Breast epithelium (tissue), 4 donors: ENCODE measurements around the gene POU2AF3. TPM values are rescaled to one million over a fixed set of nuclear protein-coding genes. Genes with fewer than 3 reads are reported as not detected.
A peak's percentile ranks its signal among the peaks of the same experiment; 100 is the strongest.

ENCODE experiments used
- DNase-seq, 2 donors: peaks; one replicate each; pipeline ENCODE4 v3.0.0-alpha.2; 2019; ENCODE audit warnings: low spot score in 2 of 2
- H3K27ac ChIP-seq, 2 donors: fragments of 200-600 bp; sonication (generic) in 1 of 2; one replicate each; pipeline ENCODE4 v1.5.1; 2016 to 2019; ENCODE audit warnings: mild to moderate bottlenecking in 1 of 2
- H3K27me3 ChIP-seq, 2 donors: fragments of 200-600 bp; sonication (generic) in 1 of 2; one replicate each; pipeline versions ENCODE4 v1.5.1 to v1.6.0; 2017 to 2019; ENCODE audit warnings: control low read depth in 1 of 2, mild to moderate bottlenecking in 1 of 2
- H3K36me3 ChIP-seq: fragments of 200-600 bp; one replicate; pipeline ENCODE4 v1.5.1; 2019
- H3K4me1 ChIP-seq, 2 donors: fragments of 200-600 bp; sonication (generic); one replicate each; pipeline ENCODE4 v1.5.1; 2016 to 2019; ENCODE audit warnings: control low read depth in 1 of 2
- H3K4me3 ChIP-seq, 3 donors: fragments of 200-600 bp; sonication (generic); 1 replicate in 2 of 3; 2 replicates in 1 of 3; pipeline ENCODE4 v1.5.1; 2016 to 2019; ENCODE audit warnings: mild to moderate bottlenecking in 3 of 3, moderate library complexity in 2 of 3
- H3K9me3 ChIP-seq, 2 donors: fragments of 200-600 bp; sonication (generic) in 1 of 2; one replicate each; pipeline ENCODE4 v1.5.1; 2016 to 2019; ENCODE audit warnings: control low read depth in 1 of 2
- POLR2A ChIP-seq: fragments of 450-650 bp; IDR thresholded peaks from one replicate; pipeline ENCODE4 v1.6.1; 2016; ENCODE audit warnings: antibody characterized with exemption, mild to moderate bottlenecking, moderate library complexity
- POLR2AphosphoS5 ChIP-seq, 3 donors: sonication (generic); formaldehyde crosslinking; IDR thresholded peaks; one replicate each; pipeline ENCODE4 v1.6.1; 2017; ENCODE audit warnings: antibody characterized with exemption in 3 of 3
- intact Hi-C: fragments of 100-400 bp; cut with DNase I; formaldehyde crosslinking; loops from one replicate; pipeline ENCODE4 v1.15.1; 2023; ENCODE audit warnings: low total_unique reads
- total RNA-seq, 3 donors: library from RNA; depleted of rRNA; stranded (reverse); fragments of >200 nt; gene quantifications; one replicate each; pipeline ENCODE4 v1.1.0, GENCODE V29; 2016
- TF ChIP-seq, protein P1 (sequence below), 3 donors: fragments of 450-650 bp; IDR thresholded peaks; one replicate each; pipeline ENCODE4 v1.5.1; 2016 to 2017; ENCODE audit warnings: antibody characterized with exemption in 3 of 3, mild to moderate bottlenecking in 3 of 3, moderate library complexity in 3 of 3

POU2AF3 gene
- total RNA-seq, 3 donors from 2014 or later, result 1.4 to 3.6 (median 1.6) TPM

GRCh38 chr11:111320728-111321568 lies 22.6 kb downstream of the POU2AF3 start:
- H3K4me1 ChIP-seq, result no peaks in the 10 kb centered on the region
- H3K27ac ChIP-seq, result peak overlapping the region; percentile 45 to 50
- DNase-seq, result peak in 1 of 2 donors; percentile 42

GRCh38 chr11:111322534-111322933 lies 24.2 kb downstream of the POU2AF3 start:
- no peak for TF ChIP-seq POLR2AphosphoS5 (IDR thresholded peaks at IDR 0.05)
- TF ChIP-seq, protein P1, sequence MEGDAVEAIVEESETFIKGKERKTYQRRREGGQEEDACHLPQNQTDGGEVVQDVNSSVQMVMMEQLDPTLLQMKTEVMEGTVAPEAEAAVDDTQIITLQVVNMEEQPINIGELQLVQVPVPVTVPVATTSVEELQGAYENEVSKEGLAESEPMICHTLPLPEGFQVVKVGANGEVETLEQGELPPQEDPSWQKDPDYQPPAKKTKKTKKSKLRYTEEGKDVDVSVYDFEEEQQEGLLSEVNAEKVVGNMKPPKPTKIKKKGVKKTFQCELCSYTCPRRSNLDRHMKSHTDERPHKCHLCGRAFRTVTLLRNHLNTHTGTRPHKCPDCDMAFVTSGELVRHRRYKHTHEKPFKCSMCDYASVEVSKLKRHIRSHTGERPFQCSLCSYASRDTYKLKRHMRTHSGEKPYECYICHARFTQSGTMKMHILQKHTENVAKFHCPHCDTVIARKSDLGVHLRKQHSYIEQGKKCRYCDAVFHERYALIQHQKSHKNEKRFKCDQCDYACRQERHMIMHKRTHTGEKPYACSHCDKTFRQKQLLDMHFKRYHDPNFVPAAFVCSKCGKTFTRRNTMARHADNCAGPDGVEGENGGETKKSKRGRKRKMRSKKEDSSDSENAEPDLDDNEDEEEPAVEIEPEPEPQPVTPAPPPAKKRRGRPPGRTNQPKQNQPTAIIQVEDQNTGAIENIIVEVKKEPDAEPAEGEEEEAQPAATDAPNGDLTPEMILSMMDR (IDR thresholded peaks at IDR 0.05), result no peak
- Histone ChIP-seq H3K4me3 (no peak overlapping the region), H3K27ac (no peak overlapping the region), H3K27me3 (no peaks in the 10 kb centered on the region), H3K36me3 (no peaks in the 10 kb centered on the region), H3K4me1 (peaks cover 0 to 6% of the 10 kb centered on the region in 2 donors), H3K9me3 (no peaks in the 10 kb centered on the region)
- intact Hi-C loops, result no loop called here
- DNase-seq, result no peak

More at GRCh38 chr11:111320728-111321568, 22.6 kb downstream of the POU2AF3 start:
- H3K4me3 ChIP-seq, result no peak overlapping the region
- intact Hi-C loops, result no loop called here
- no peaks in the 10 kb centered on the region for H3K36me3 ChIP-seq
- H3K27me3 ChIP-seq, result no peaks in the 10 kb centered on the region
- no peaks in the 10 kb centered on the region for H3K9me3 ChIP-seq
- TF ChIP-seq POLR2AphosphoS5 (IDR thresholded peaks at IDR 0.05), result no peak
- TF ChIP-seq, protein P1 (IDR thresholded peaks at IDR 0.05), result no peak
- no peak for TF ChIP-seq POLR2A

DNA sequence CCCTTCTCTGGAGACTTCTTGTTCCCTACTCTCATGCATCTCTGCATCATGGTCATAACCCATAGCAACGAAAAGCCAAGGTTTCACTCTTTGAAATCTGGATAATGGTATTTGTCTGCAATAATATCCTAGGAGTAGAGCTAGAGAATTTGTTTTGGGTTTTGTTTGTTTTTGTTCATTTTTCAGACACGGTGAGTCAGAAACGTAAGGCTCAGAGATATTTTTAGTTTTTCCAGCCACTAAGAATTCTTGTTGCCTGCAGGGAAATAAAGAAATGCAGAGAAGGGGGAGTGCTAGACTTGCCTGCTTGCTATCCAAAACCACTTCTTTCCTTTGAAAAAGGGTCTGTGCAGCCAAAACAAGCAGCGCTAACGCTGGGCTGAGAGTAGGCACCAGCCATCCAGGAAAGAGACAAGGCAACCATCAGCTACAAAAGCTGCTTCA lies 26.0 kb downstream of the POU2AF3 start:
- Histone ChIP-seq H3K4me1 (peaks cover 0 to 6% of the 10 kb centered on the region in 2 donors), H3K9me3 (no peaks in the 10 kb centered on the region), H3K27ac (peak overlapping the region; percentile 65 to 68), H3K27me3 (no peaks in the 10 kb centered on the region), H3K36me3 (no peaks in the 10 kb centered on the region), H3K4me3 (peak overlapping the region in 1 of 3 donors; percentile 15)
- intact Hi-C loops, result no loop called here
- no peak for TF ChIP-seq POLR2AphosphoS5 (IDR thresholded peaks at IDR 0.05)
- no peak for TF ChIP-seq POLR2A
- TF ChIP-seq, protein P1 (IDR thresholded peaks at IDR 0.05), result no peak
- DNase-seq, result no peak

DNA sequence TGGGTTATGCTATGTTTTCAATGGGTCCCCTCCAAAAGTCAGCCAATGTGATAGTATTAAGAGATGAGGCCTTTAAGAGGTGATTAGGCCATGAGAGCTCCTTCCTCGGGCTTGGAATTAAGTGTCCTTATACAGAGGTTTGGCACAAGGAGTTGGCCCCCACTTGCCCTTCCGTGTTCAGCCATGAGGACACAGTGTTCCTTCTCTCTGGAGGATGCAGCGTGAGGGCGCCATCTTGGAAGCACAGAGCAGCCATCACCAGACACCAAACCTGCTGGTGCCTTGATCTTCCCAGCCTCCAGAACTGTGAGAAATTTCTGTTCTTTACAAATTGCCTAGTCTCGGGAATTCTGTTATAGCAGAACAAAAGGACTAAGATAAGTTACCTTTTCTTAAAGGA lies 26.9 kb downstream of the POU2AF3 start:
- no peak overlapping the region for H3K4me3 ChIP-seq
- no peaks in the 10 kb centered on the region for H3K36me3 ChIP-seq
- no peak for TF ChIP-seq POLR2AphosphoS5 (IDR thresholded peaks at IDR 0.05)
- TF ChIP-seq, protein P1 (IDR thresholded peaks at IDR 0.05), result no peak
- no peak for DNase-seq
- intact Hi-C loops, result no loop called here
- H3K4me1 ChIP-seq, result peaks cover 5 to 6% of the 10 kb centered on the region in 2 donors
- no peaks in the 10 kb centered on the region for H3K27me3 ChIP-seq
- H3K9me3 ChIP-seq, result no peaks in the 10 kb centered on the region
- H3K27ac ChIP-seq, result peak overlapping the region in 1 of 2 donors; percentile 65

- Histone ChIP-seq H3K4me1 (peaks cover 5 to 6% of the 10 kb centered on the region in 2 donors), H3K27me3 (no peaks in the 10 kb centered on the region), H3K9me3 (no peaks in the 10 kb centered on the region), H3K36me3 (no peaks in the 10 kb centered on the region), H3K4me3 (no peak overlapping the region), H3K27ac (no peak overlapping the region)
- intact Hi-C loops, result no loop called here
- no peak for DNase-seq
- TF ChIP-seq POLR2A (no peak), POLR2AphosphoS5 (IDR thresholded peaks at IDR 0.05) (no peak)
- TF ChIP-seq, protein P1 (IDR thresholded peaks at IDR 0.05), result no peak
Measured at GRCh38 chr11:111326824-111327223, 28.5 kb downstream of the POU2AF3 start.
